ENCODE measurements around the gene FSTL3.
"Not testable (repeated sequence)": the region's sequence is repeated elsewhere in the genome, so short reads cannot be mapped to it uniquely, and the experiment has no call there.

Gene FSTL3

DNA sequence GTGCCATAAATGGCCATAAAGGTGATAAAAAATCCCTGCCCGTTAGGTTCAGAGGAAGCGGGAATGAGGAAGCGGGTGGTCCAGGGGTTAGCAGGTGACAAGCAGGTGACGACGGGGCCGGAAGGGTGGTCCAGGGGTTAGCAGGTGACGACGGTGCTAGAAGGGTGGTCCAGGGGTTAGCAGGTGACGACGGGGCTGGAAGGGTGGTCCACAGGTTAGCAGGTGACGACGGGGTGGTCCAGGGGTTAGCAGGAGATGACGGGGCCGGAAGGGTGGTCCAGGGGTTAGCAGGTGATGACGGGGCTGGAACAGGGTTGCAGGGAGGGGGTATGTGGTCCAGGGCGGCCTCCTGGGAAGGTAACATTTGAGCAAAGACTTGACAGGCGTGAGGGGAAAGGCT is 12.8 kb downstream of the FSTL3 start:
- no peak overlapping the region for H3K4me3 ChIP-seq (ENCODE audit: low read depth, low read length)
- TF ChIP-seq, protein P1, sequence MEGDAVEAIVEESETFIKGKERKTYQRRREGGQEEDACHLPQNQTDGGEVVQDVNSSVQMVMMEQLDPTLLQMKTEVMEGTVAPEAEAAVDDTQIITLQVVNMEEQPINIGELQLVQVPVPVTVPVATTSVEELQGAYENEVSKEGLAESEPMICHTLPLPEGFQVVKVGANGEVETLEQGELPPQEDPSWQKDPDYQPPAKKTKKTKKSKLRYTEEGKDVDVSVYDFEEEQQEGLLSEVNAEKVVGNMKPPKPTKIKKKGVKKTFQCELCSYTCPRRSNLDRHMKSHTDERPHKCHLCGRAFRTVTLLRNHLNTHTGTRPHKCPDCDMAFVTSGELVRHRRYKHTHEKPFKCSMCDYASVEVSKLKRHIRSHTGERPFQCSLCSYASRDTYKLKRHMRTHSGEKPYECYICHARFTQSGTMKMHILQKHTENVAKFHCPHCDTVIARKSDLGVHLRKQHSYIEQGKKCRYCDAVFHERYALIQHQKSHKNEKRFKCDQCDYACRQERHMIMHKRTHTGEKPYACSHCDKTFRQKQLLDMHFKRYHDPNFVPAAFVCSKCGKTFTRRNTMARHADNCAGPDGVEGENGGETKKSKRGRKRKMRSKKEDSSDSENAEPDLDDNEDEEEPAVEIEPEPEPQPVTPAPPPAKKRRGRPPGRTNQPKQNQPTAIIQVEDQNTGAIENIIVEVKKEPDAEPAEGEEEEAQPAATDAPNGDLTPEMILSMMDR (IDR thresholded peaks at IDR 0.05; ENCODE audit: low read depth, low read length): no peak
- in situ Hi-C loops (cut with HindIII; ENCODE audit: low sequenced_read_pairs): no loop called here
- DNase-seq (ENCODE audit: low read depth, low spot score): no peak

- in situ Hi-C loops (cut with HindIII; ENCODE audit: low sequenced_read_pairs): no loop called here
- DNase-seq (ENCODE audit: low read depth, low spot score): no peak
- TF ChIP-seq, protein P1 (IDR thresholded peaks at IDR 0.05; ENCODE audit: low read depth, low read length): no peak
- no peak overlapping the region for H3K4me3 ChIP-seq (ENCODE audit: low read depth, low read length)
Observed at GRCh38 chr19:690203-690602, 14.0 kb downstream of the FSTL3 start.

- no peak for DNase-seq (ENCODE audit: low read depth, low spot score)
- in situ Hi-C loops (cut with HindIII; ENCODE audit: low sequenced_read_pairs): no loop called here
- H3K4me3 ChIP-seq (ENCODE audit: low read depth, low read length): no peak overlapping the region
- TF ChIP-seq, protein P1 (IDR thresholded peaks at IDR 0.05; ENCODE audit: low read depth, low read length): no peak
Observed at GRCh38 chr19:694481-695351, 18.5 kb downstream of the FSTL3 start.

- no peak within 1 kb of the TSS for H3K4me3 ChIP-seq (ENCODE audit: low read depth, low read length)
- in situ Hi-C loops (cut with HindIII; ENCODE audit: low sequenced_read_pairs): no loop called here
- TF ChIP-seq, protein P1 (IDR thresholded peaks at IDR 0.05; ENCODE audit: low read depth, low read length): no peak
- no peak for DNase-seq (ENCODE audit: low read depth, low spot score)
Observed at GRCh38 chr19:695352-695949, 19.3 kb downstream of the FSTL3 start, which contains the start of gene PRSS57. PRSS57 (minus strand) TSS chr19:695452; CDS start chr19:695430, 22 bp downstream.

DNA sequence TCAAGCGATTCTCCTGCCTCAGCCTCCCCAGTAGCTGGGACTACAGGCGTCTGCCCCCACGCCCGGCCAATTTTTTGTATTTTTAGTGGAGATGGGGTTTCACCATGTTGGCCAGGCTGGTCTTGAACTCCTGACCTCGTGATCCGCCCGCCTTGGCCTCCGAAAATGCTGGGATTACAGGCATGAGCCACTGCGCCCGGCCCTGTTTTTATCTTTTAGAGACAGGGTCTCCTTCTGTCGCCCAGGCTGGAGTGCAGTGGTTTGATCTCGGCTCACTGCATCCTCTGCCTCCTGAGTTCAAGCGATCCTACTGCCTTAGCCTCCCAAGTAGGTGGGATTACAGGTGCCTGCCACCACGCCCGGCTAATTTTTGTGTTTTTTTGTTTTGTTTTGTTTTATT is 22.3 kb downstream of the FSTL3 start:
- H3K4me3 ChIP-seq (ENCODE audit: low read depth, low read length); DNase-seq (ENCODE audit: low read depth, low spot score); in situ Hi-C loops (cut with HindIII; ENCODE audit: low sequenced_read_pairs): not testable (repeated sequence)

GRCh38 chr19:699885-700284 is 23.7 kb downstream of the FSTL3 start:
- H3K4me3 ChIP-seq (ENCODE audit: low read depth, low read length); in situ Hi-C loops (cut with HindIII; ENCODE audit: low sequenced_read_pairs); DNase-seq (ENCODE audit: low read depth, low spot score): not testable (repeated sequence)

DNA sequence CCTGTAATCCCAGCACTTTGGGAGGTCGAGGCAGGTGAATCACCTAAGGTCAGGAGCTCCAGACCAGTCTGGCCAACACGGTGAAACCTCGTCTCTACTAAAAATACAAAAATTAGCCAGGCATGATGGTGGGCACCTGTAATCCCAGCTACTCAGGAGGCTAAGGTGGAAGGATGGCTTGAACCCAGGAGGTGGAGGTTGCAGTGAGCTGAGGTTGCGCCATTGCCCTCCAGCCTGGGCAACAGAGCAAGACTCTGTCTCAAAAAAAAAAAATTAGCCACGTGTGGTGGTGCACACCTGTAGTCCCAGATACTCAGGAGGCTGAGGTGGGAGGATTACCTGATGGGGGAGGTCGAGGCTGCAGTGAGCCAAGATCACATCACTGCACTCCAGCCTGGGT is 26.7 kb downstream of the FSTL3 start:
- H3K4me3 ChIP-seq (ENCODE audit: low read depth, low read length); in situ Hi-C loops (cut with HindIII; ENCODE audit: low sequenced_read_pairs); DNase-seq (ENCODE audit: low read depth, low spot score): not testable (repeated sequence)

GRCh38 chr19:703329-703650 is 27.1 kb downstream of the FSTL3 start:
- in situ Hi-C loops (cut with HindIII; ENCODE audit: low sequenced_read_pairs): no loop called here
- DNase-seq (ENCODE audit: low read depth, low spot score): no peak
- TF ChIP-seq, protein P1 (IDR thresholded peaks at IDR 0.05; ENCODE audit: low read depth, low read length): no peak
- H3K4me3 ChIP-seq (ENCODE audit: low read depth, low read length): no peak overlapping the region
